ENCODE data around the gene ETS2.
"Not testable (repeated sequence)": the region's sequence is repeated elsewhere in the genome, so short reads cannot be mapped to it uniquely, and the experiment has no call there.

Gene ETS2

DNA sequence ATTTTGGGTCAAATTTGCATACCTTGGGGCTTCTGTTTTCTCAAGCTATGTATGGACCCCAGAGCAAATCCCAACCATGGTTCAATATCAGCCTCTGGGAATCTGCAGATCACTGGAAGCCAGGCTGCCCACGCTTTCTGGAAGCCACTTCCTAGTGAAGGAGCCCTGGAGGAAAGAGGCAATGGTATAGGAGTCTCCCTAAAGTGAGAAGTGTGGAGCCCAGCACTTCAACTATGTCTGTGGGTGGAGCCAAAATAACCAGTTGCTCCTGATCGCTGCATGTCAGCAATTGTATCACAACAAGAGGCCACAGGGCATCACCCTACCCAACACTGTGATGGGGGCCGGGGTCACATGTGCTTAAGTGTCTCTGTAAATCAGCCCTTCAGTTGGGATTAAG is 26.9 kb downstream of the ETS2 start:
- Histone ChIP-seq H3K36me3 (ENCODE audit: insufficient read depth, low read length) (no peaks in the 10 kb centered on the region), H2AFZ (ENCODE audit: low read depth, low read length) (no peak overlapping the region), H3K27me3 (ENCODE audit: insufficient read depth, low read length) (no peaks in the 10 kb centered on the region), H3K4me1 (ENCODE audit: insufficient read depth, low read length) (no peaks in the 10 kb centered on the region), H3K4me3 (ENCODE audit: low read length) (no peak overlapping the region), H3K9me3 (ENCODE audit: low read length) (no peaks in the 10 kb centered on the region)

DNA sequence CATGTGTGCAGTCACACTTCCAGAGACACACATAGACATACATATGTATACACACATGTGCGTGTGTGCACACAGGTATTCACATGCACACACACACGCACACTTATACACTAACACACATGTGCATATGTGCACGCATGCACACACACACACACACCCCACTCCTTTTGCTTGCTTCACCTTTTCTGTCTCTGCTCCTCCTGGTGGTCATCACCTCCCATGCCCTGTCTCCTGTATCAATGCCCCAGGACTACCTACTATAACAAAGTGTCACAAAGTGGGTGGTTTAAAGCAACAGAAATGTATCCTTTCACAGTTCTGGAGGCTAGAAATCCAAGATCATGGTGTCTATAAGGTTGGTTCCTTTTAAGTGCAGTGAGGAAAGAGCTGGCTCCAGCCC is 27.4 kb downstream of the ETS2 start:
- Histone ChIP-seq H3K27me3 (ENCODE audit: insufficient read depth, low read length) (no peaks in the 10 kb centered on the region), H3K4me1 (ENCODE audit: insufficient read depth, low read length) (no peaks in the 10 kb centered on the region), H2AFZ (ENCODE audit: low read depth, low read length) (no peak overlapping the region), H3K9me3 (ENCODE audit: low read length) (no peaks in the 10 kb centered on the region), H3K4me3 (ENCODE audit: low read length) (no peak overlapping the region), H3K36me3 (ENCODE audit: insufficient read depth, low read length) (no peaks in the 10 kb centered on the region)

GRCh38 chr21:38834725-38835124 is 29.0 kb downstream of the ETS2 start:
- H2AFZ ChIP-seq (ENCODE audit: low read depth, low read length), result no peak overlapping the region
- H3K36me3 ChIP-seq (ENCODE audit: insufficient read depth, low read length), result no peaks in the 10 kb centered on the region
- no peaks in the 10 kb centered on the region for H3K9me3 ChIP-seq (ENCODE audit: low read length)
- H3K27me3 ChIP-seq (ENCODE audit: insufficient read depth, low read length), result no peaks in the 10 kb centered on the region
- no peak overlapping the region for H3K4me3 ChIP-seq (ENCODE audit: low read length)
- H3K4me1 ChIP-seq (ENCODE audit: insufficient read depth, low read length), result no peaks in the 10 kb centered on the region

GRCh38 chr21:38837806-38838461 is 32.2 kb downstream of the ETS2 start:
- Histone ChIP-seq H2AFZ (ENCODE audit: low read depth, low read length) (no peak overlapping the region), H3K9me3 (ENCODE audit: low read length) (no peaks in the 10 kb centered on the region), H3K27me3 (ENCODE audit: insufficient read depth, low read length) (no peaks in the 10 kb centered on the region), H3K4me1 (ENCODE audit: insufficient read depth, low read length) (no peaks in the 10 kb centered on the region), H3K4me3 (ENCODE audit: low read length) (no peak overlapping the region), H3K36me3 (ENCODE audit: insufficient read depth, low read length) (no peaks in the 10 kb centered on the region)

DNA sequence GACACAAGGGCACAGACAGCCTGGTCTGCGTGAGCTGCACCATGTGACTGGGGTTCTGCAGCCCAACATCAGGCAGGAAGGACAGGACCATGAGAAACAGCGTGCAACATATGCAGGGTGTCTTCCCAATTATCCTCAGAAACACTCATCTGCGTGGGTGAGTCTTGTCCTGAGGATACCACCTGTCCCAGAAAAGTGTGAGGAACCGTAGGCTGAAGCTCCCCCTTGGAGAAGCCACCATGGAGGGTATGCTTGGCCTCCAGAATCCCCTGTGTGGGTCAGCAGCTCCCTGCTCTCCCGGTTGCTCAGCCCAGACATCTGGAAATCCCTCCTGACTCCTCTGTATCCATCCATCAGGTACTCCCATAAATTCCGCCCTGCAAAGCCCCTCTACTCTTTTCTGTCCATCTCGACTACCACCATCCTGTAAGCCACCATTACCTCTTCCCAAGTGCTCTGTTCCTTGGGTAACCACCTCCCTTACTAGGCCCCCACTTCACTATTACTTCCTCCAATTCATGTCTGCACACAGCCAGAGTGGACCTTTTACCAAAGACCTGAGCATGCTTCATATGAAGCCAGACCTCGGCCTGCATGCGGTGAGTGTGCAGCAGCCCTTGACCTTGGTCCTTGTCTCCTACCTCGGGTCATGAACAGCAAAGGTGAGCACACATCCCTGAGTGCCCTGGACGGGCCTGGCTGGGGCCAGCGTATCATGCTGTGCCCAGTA is 33.0 kb downstream of the ETS2 start:
- H3K4me3 ChIP-seq (ENCODE audit: low read length), result no peak overlapping the region
- no peaks in the 10 kb centered on the region for H3K36me3 ChIP-seq (ENCODE audit: insufficient read depth, low read length)
- no peaks in the 10 kb centered on the region for H3K9me3 ChIP-seq (ENCODE audit: low read length)
- no peaks in the 10 kb centered on the region for H3K27me3 ChIP-seq (ENCODE audit: insufficient read depth, low read length)
- no peaks in the 10 kb centered on the region for H3K4me1 ChIP-seq (ENCODE audit: insufficient read depth, low read length)
- no peak overlapping the region for H2AFZ ChIP-seq (ENCODE audit: low read depth, low read length)

GRCh38 chr21:38839328-38840286 is 33.9 kb downstream of the ETS2 start:
- no peaks in the 10 kb centered on the region for H3K36me3 ChIP-seq (ENCODE audit: insufficient read depth, low read length)
- H3K4me1 ChIP-seq (ENCODE audit: insufficient read depth, low read length), result no peaks in the 10 kb centered on the region
- no peak overlapping the region for H2AFZ ChIP-seq (ENCODE audit: low read depth, low read length)
- H3K27me3 ChIP-seq (ENCODE audit: insufficient read depth, low read length), result no peaks in the 10 kb centered on the region
- no peaks in the 10 kb centered on the region for H3K9me3 ChIP-seq (ENCODE audit: low read length)
- no peak overlapping the region for H3K4me3 ChIP-seq (ENCODE audit: low read length)

- H3K27me3 ChIP-seq (ENCODE audit: insufficient read depth, low read length), result no peaks in the 10 kb centered on the region
- H2AFZ ChIP-seq (ENCODE audit: low read depth, low read length), result no peak overlapping the region
- no peaks in the 10 kb centered on the region for H3K4me1 ChIP-seq (ENCODE audit: insufficient read depth, low read length)
- H3K4me3 ChIP-seq (ENCODE audit: low read length), result no peak overlapping the region
- H3K36me3 ChIP-seq (ENCODE audit: insufficient read depth, low read length), result no peaks in the 10 kb centered on the region
- H3K9me3 ChIP-seq (ENCODE audit: low read length), result no peaks in the 10 kb centered on the region
These were observed 34.9 kb downstream of the ETS2 start for GRCh38 chr21:38840456-38841300.

- Histone ChIP-seq H3K4me3 (ENCODE audit: low read length) (no peak overlapping the region), H3K27me3 (ENCODE audit: insufficient read depth, low read length) (no peaks in the 10 kb centered on the region), H2AFZ (ENCODE audit: low read depth, low read length) (no peak overlapping the region), H3K4me1 (ENCODE audit: insufficient read depth, low read length) (no peaks in the 10 kb centered on the region), H3K9me3 (ENCODE audit: low read length) (no peaks in the 10 kb centered on the region), H3K36me3 (ENCODE audit: insufficient read depth, low read length) (no peaks in the 10 kb centered on the region)
These were observed 35.7 kb downstream of the ETS2 start for GRCh38 chr21:38841472-38841871.

DNA sequence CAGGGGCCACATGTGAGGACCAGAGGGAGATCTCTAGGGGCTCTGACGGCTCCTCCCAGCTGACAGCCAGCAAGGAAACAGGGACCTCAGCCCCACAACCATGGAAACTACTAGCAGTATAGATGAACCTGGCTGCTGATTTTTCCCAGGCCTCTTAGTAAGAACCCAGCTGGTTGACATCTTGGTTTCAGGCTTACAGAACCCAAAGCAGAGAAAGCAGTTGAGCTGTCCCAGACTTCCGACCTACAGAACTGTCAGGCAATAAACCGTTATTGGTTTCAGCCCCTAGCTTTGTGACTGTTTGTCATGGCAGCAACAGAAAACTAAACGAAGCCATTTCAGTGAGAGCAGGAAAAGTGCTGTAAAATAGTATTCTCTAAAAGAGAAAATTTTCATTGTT is 36.4 kb downstream of the ETS2 start:
- H2AFZ ChIP-seq (ENCODE audit: low read depth, low read length), result no peak overlapping the region
- H3K4me1 ChIP-seq (ENCODE audit: insufficient read depth, low read length), result no peaks in the 10 kb centered on the region
- H3K27me3 ChIP-seq (ENCODE audit: insufficient read depth, low read length), result no peaks in the 10 kb centered on the region
- H3K4me3 ChIP-seq (ENCODE audit: low read length), result no peak overlapping the region
- no peaks in the 10 kb centered on the region for H3K9me3 ChIP-seq (ENCODE audit: low read length)
- H3K36me3 ChIP-seq (ENCODE audit: insufficient read depth, low read length), result no peaks in the 10 kb centered on the region

DNA sequence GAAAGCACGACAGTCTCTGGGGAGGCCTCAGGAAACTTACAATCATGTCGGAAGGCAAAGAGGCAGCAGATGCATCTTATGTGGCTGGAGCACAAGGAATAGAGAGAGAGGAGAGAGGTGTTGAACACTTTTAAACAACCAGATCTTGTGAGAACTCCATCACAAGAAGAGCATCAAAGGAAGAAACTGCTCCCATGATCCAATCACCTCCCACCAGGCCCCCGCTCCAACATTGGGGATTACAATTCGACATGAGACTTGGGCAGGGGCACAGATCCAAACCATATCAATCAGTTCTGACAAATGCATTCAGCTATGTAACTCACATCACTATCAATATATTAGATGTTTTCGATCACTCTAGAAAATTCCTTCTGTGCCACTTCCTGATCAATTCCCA is 37.6 kb downstream of the ETS2 start:
- Histone ChIP-seq H3K4me1 (ENCODE audit: insufficient read depth, low read length) (no peaks in the 10 kb centered on the region), H3K9me3 (ENCODE audit: low read length) (no peaks in the 10 kb centered on the region), H3K27me3 (ENCODE audit: insufficient read depth, low read length) (no peaks in the 10 kb centered on the region), H3K36me3 (ENCODE audit: insufficient read depth, low read length) (no peaks in the 10 kb centered on the region), H3K4me3 (ENCODE audit: low read length) (no peak overlapping the region), H2AFZ (ENCODE audit: low read depth, low read length) (no peak overlapping the region)

DNA sequence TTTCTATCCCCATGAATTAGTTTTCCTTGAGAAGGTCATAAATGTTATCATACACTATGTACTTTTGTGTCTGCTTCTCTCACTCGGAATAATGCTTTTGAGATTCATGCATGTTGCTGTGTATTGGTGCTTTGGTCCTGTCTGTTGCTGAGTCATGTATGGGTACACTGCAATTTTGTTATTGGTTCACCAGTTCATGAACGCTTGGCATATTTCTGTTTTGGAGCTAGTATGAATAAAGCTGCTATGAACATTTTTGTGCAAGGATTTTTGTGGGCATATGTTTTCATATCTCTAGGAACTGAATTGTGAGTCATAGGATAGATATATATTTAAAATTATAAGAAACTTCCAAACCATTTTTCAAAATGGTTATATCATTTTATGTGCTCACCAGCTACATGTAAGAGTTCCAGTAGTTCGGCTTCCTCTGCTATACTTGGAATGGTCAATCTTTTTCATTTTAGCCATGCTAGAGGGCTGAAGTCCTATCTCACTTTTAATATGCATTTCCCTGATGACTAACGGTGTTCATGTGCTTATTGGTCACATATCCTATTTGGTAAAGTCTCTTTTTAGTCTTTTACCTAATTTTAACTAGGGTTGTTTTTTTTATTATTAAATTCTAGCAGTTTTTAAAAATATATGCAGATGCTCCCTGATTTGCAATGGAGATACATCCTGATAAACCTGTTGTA is 38.2 kb downstream of the ETS2 start:
- Histone ChIP-seq H3K9me3 (ENCODE audit: low read length) (no peaks in the 10 kb centered on the region), H2AFZ (ENCODE audit: low read depth, low read length) (no peak overlapping the region), H3K36me3 (ENCODE audit: insufficient read depth, low read length) (no peaks in the 10 kb centered on the region), H3K4me3 (ENCODE audit: low read length) (no peak overlapping the region), H3K4me1 (ENCODE audit: insufficient read depth, low read length) (no peaks in the 10 kb centered on the region), H3K27me3 (ENCODE audit: insufficient read depth, low read length) (no peaks in the 10 kb centered on the region)

DNA sequence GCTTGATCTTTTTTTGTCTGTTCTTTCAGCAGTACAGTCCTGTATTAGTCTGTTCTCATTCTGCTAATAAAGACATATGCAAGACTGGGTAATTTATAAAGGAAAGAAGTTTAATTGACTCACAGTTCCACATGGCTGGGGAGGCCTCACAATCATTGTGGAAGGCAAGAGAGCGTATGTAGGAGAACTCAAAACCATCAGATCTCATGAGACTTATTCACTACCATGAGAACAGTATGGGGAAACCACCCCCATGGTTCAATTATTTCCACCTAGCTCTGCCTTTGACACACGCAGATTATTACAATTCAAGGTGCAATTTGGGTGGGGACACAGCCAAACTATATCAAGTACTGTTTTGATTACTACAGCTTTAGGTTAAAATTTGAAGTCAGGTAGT is 39.6 kb downstream of the ETS2 start:
- not testable (repeated sequence) for H2AFZ ChIP-seq (ENCODE audit: low read depth, low read length); H3K36me3 ChIP-seq (ENCODE audit: insufficient read depth, low read length); H3K4me1 ChIP-seq (ENCODE audit: insufficient read depth, low read length); H3K4me3 ChIP-seq (ENCODE audit: low read length); H3K9me3 ChIP-seq (ENCODE audit: low read length); H3K27me3 ChIP-seq (ENCODE audit: insufficient read depth, low read length)
